H1 (cell line): Measurements from ENCODE around the gene ZNF280C. TPM values are rescaled to one million over a fixed set of nuclear protein-coding genes. Genes with fewer than 3 reads are reported as not detected.

ENCODE experiments used
- CTCF ChIA-PET: fragments of 300-600 bp; sonication (Branson Sonifier 250); formaldehyde crosslinking; loops from one replicate; lab custom pipeline; 2021; ENCODE audit not compliant: partially characterized antibody; lab: Charles Lee
- POLR2A ChIA-PET: fragments of 300-600 bp; sonication (Branson Sonifier 250); formaldehyde crosslinking; loops from one replicate; lab custom pipeline; 2021; ENCODE audit warnings: inconsistent platforms; ENCODE audit not compliant: partially characterized antibody; lab: Charles Lee
- DNase-seq, 2 experiments: peaks; one replicate each; pipeline versions ENCODE4 v3.0.0 to v3.0.0-alpha.2; 2010 to 2022; ENCODE audit warnings: low spot score in 2 of 2, low read depth in 1 of 2, mixed read lengths in 1 of 2
- FAIRE-seq: peaks from 2 replicates; lab custom pipeline; 2011; peaks lifted over from hg19 to GRCh38; lab: Jason Lieb, UNC
- H2AFZ ChIP-seq: 2 replicates; pipeline ENCODE4 v1.8.1; 2012; ENCODE audit warnings: low read length, inconsistent platforms
- H2AK5ac ChIP-seq: 2 replicates; pipeline ENCODE4 v1.6.1; 2013; ENCODE audit warnings: low read depth, low read length
- H2BK120ac ChIP-seq: replicated peaks from 2 replicates; pipeline ENCODE3; 2013; ENCODE audit warnings: low read depth, low read length, inconsistent platforms
- H2BK12ac ChIP-seq: 2 replicates; pipeline ENCODE4 v1.6.1; 2013; ENCODE audit warnings: low read depth, low read length
- H2BK15ac ChIP-seq: 2 replicates; pipeline ENCODE4 v1.6.1; 2013; ENCODE audit warnings: low read length
- H2BK20ac ChIP-seq: 2 replicates; pipeline ENCODE4 v1.6.1; 2013; ENCODE audit warnings: low read length
- H2BK5ac ChIP-seq: 2 replicates; pipeline ENCODE4 v1.6.1; 2013; ENCODE audit warnings: low read depth, low read length
- H3K14ac ChIP-seq: 2 replicates; pipeline ENCODE4 v1.6.1; 2013; ENCODE audit warnings: inconsistent platforms; ENCODE audit not compliant: insufficient read length
- H3K18ac ChIP-seq: 2 replicates; pipeline ENCODE4 v1.6.1; 2013; ENCODE audit warnings: low read length; ENCODE audit errors: extremely low read depth
- H3K23ac ChIP-seq: 2 replicates; pipeline ENCODE4 v1.6.1; 2013; ENCODE audit warnings: inconsistent platforms; ENCODE audit not compliant: insufficient read length
- H3K23me2 ChIP-seq: 2 replicates; pipeline ENCODE4 v1.6.1; 2013; ENCODE audit warnings: low read depth, low read length
- H3K27ac ChIP-seq: 2 replicates; pipeline ENCODE4 v1.6.1; 2011; ENCODE audit warnings: low read depth, low read length, inconsistent platforms
- H3K27me3 ChIP-seq, 4 experiments: replicated peaks in 1 of 4; 1 replicate in 1 of 4; 2 replicates in 3 of 4; pipeline versions ENCODE4 v1.6.1 to v1.8.1; 2011 to 2013; ENCODE audit warnings: low read length in 3 of 4, mild to moderate bottlenecking in 3 of 4, inconsistent platforms in 2 of 4, mixed read lengths in 2 of 4, moderate library complexity in 1 of 4; ENCODE audit not compliant: control insufficient read depth in 3 of 4, insufficient read depth in 3 of 4; ENCODE audit errors: extremely low read depth in 1 of 4
- H3K36me3 ChIP-seq, 4 experiments: 2 replicates each; pipeline versions ENCODE4 v1.6.1 to v1.8.1; 2011 to 2013; ENCODE audit warnings: mild to moderate bottlenecking in 4 of 4, low read length in 3 of 4, moderate library complexity in 2 of 4, control low read depth in 1 of 4, inconsistent platforms in 1 of 4; ENCODE audit not compliant: insufficient read depth in 4 of 4, control insufficient read depth in 2 of 4
- H3K4ac ChIP-seq: replicated peaks from 2 replicates; pipeline ENCODE3; 2013; ENCODE audit warnings: low read length, low read depth, mixed read lengths, inconsistent platforms; ENCODE audit not compliant: insufficient read length
- H3K4me1 ChIP-seq, 4 experiments: replicated peaks in 1 of 4; 1 replicate in 1 of 4; 2 replicates in 3 of 4; pipeline versions ENCODE4 v1.6.1 to v1.8.1; 2011 to 2013; ENCODE audit warnings: low read length in 3 of 4, inconsistent platforms in 2 of 4, mixed read lengths in 1 of 4; ENCODE audit not compliant: insufficient read depth in 4 of 4, control insufficient read depth in 3 of 4
- H3K4me2 ChIP-seq, 2 experiments: 2 replicates each; pipeline versions ENCODE4 v1.6.1 to v1.8.1; 2011 to 2013; ENCODE audit warnings: low read depth in 2 of 2, low read length in 2 of 2, control low read depth in 1 of 2, inconsistent platforms in 1 of 2, mild to moderate bottlenecking in 1 of 2; ENCODE audit not compliant: insufficient read depth in 1 of 2
- H3K4me3 ChIP-seq, 4 experiments: fragments of 200-600, 300-600 bp in 1 of 4; sonication (generic), shearing (Covaris generic), sonication (Bioruptor Twin) in 1 of 4; 2 replicates each; pipeline versions ENCODE4 v1.5.1 to v1.8.1; 2011 to 2016; ENCODE audit warnings: low read length in 4 of 4, low read depth in 3 of 4, control low read depth in 2 of 4, inconsistent platforms in 2 of 4, mild to moderate bottlenecking in 2 of 4, mixed read lengths in 1 of 4, moderate library complexity in 1 of 4; ENCODE audit not compliant: insufficient read depth in 2 of 4; ENCODE audit errors: extremely low read depth in 1 of 4
- H3K56ac ChIP-seq: replicated peaks from 2 replicates; pipeline ENCODE3; 2013; ENCODE audit warnings: low read depth, mild to moderate bottlenecking, mixed read lengths, low read length, inconsistent platforms; ENCODE audit not compliant: insufficient read length
- H3K79me1 ChIP-seq: 2 replicates; pipeline ENCODE4 v1.6.1; 2013; ENCODE audit warnings: low read depth, low read length, control low read depth
- H3K79me2 ChIP-seq, 2 experiments: 2 replicates each; pipeline versions ENCODE4 v1.6.1 to v1.8.1; 2012 to 2013; ENCODE audit warnings: low read length in 2 of 2, mild to moderate bottlenecking in 2 of 2, inconsistent platforms in 1 of 2; ENCODE audit not compliant: insufficient read depth in 2 of 2, control insufficient read depth in 1 of 2
- H3K9ac ChIP-seq, 4 experiments: replicated peaks in 1 of 4; 1 replicate in 1 of 4; 2 replicates in 3 of 4; pipeline versions ENCODE4 v1.6.1 to v1.8.1; 2011 to 2013; ENCODE audit warnings: low read depth in 3 of 4, low read length in 3 of 4, control low read depth in 2 of 4, mild to moderate bottlenecking in 2 of 4, moderate library complexity in 2 of 4, inconsistent platforms in 1 of 4; ENCODE audit errors: extremely low read depth in 1 of 4
- H3K9me3 ChIP-seq, 2 experiments: 2 replicates each; pipeline versions ENCODE4 v1.6.1 to v1.8.1; 2012 to 2013; ENCODE audit warnings: mild to moderate bottlenecking in 2 of 2, moderate library complexity in 2 of 2, control low read depth in 1 of 2, inconsistent platforms in 1 of 2, low read depth in 1 of 2, low read length in 1 of 2, mixed read lengths in 1 of 2; ENCODE audit not compliant: insufficient read depth in 2 of 2
- H4K20me1 ChIP-seq, 2 experiments: replicated peaks in 1 of 2; 2 replicates each; pipeline versions ENCODE3 to v1.8.1; 2011 to 2013; ENCODE audit warnings: inconsistent platforms in 2 of 2, low read length in 2 of 2, mild to moderate bottlenecking in 1 of 2; ENCODE audit not compliant: insufficient read depth in 2 of 2, control insufficient read depth in 1 of 2
- H4K5ac ChIP-seq: 2 replicates; pipeline ENCODE4 v1.6.1; 2013; ENCODE audit warnings: low read length, low read depth, mixed read lengths, inconsistent platforms; ENCODE audit not compliant: insufficient read length
- H4K8ac ChIP-seq: 2 replicates; pipeline ENCODE4 v1.8.0; 2013; ENCODE audit warnings: mild to moderate bottlenecking, moderate library complexity, low read length, inconsistent platforms; ENCODE audit not compliant: insufficient read depth; ENCODE audit errors: extremely low read depth
- H4K91ac ChIP-seq: replicated peaks from 2 replicates; pipeline ENCODE3; 2013; ENCODE audit warnings: low read length, mixed read lengths, inconsistent platforms; ENCODE audit not compliant: insufficient read length
- BACH1 ChIP-seq: IDR thresholded peaks from 2 replicates; pipeline ENCODE4 v1.6.1; 2012; ENCODE audit warnings: low read length, improper control_type of control experiment
- BCL11A ChIP-seq, 2 experiments: IDR thresholded peaks; one replicate each; pipeline ENCODE4 v1.6.1; 2011; ENCODE audit warnings: low read depth in 2 of 2, low read length in 2 of 2, mild to moderate bottlenecking in 2 of 2
- HDAC6 ChIP-seq: IDR thresholded peaks from one replicate; pipeline ENCODE4 v1.7.1; 2012; ENCODE audit warnings: low read depth, mild to moderate bottlenecking, inconsistent platforms, low read length, moderate library complexity
- JUND ChIP-seq: IDR thresholded peaks from 2 replicates; pipeline ENCODE4 v1.6.1; 2011; ENCODE audit warnings: mild to moderate bottlenecking, improper control_type of control experiment, low read length
- KDM4A ChIP-seq: IDR thresholded peaks from one replicate; pipeline ENCODE4 v1.7.1; 2012; ENCODE audit warnings: low read depth, mild to moderate bottlenecking, moderate library complexity, low read length, inconsistent platforms; ENCODE audit not compliant: severe bottlenecking
- SAP30 ChIP-seq: fragments of 300-600 bp; sonication (generic); IDR thresholded peaks from 2 replicates; pipeline ENCODE4 v1.7.1; 2012; ENCODE audit warnings: low read length, moderate library complexity, mild to moderate bottlenecking, inconsistent platforms; ENCODE audit not compliant: insufficient read depth, insufficient replicate concordance
- SIN3A ChIP-seq, 2 experiments: IDR thresholded peaks in 1 of 2; conservative IDR thresholded peaks in 1 of 2; 2 replicates each; pipeline ENCODE4 v1.6.1; 2011 to 2012; ENCODE audit warnings: low read length in 2 of 2, improper control_type of control experiment in 1 of 2, low read depth in 1 of 2, mild to moderate bottlenecking in 1 of 2
- SUZ12 ChIP-seq: fragments of 200-600 bp; sonication (generic); IDR thresholded peaks from 2 replicates; pipeline ENCODE4 v1.6.1; 2012; ENCODE audit warnings: mild to moderate bottlenecking, inconsistent platforms, low read length, moderate library complexity, mixed read lengths
- TCF12 ChIP-seq: IDR thresholded peaks from 2 replicates; pipeline ENCODE4 v1.6.1; 2011; ENCODE audit warnings: low read depth, mild to moderate bottlenecking, low read length
- YY1 ChIP-seq: IDR thresholded peaks from 2 replicates; pipeline ENCODE4 v1.6.1; 2011; ENCODE audit warnings: low read depth, mild to moderate bottlenecking, low read length
- ZNF274 ChIP-seq: IDR thresholded peaks from 2 replicates; pipeline ENCODE4 v1.7.0; 2012; ENCODE audit warnings: low read length, borderline replicate concordance; ENCODE audit errors: extremely low read depth
- WGBS, 2 experiments: shearing (Covaris generic) in 1 of 2; methylation state at CpG; one replicate each; pipeline versions ENCODE4 v1.1.6 to v1.1.7; 2013 to 2015; ENCODE audit warnings: low lambda C conversion rate in 2 of 2, mixed read lengths in 2 of 2, inconsistent platforms in 1 of 2, low coverage in 1 of 2, missing lambda C conversion rate in 1 of 2; ENCODE audit not compliant: insufficient replicate concordance in 2 of 2, insufficient coverage in 1 of 2, insufficient read length in 1 of 2; ENCODE audit errors: extremely low coverage in 1 of 2, missing lambda C conversion rate in 1 of 2; 5-methylcytosine and 5-hydroxymethylcytosine counted together
- polyA plus RNA-seq, 7 experiments: library from polyadenylated mRNA; depleted of rRNA in 3 of 7; stranded (reverse) in 5 of 7; unstranded in 2 of 7; fragments of >200 nt in 5 of 7; fragments of 200-250 nt in 2 of 7; gene quantifications; 1 replicate in 5 of 7; 2 replicates in 1 of 7; 4 replicates in 1 of 7; pipeline versions ENCODE4 v1.2.1 to v1.2.3, GENCODE V29; 2011 to 2013; ENCODE audit warnings: missing spikeins in 2 of 7, mixed read lengths in 2 of 7
- total RNA-seq: library from RNA; stranded (reverse); fragmentation: NEBNext Ultra II Directional; extraction: Animal tissue kit (Norgen Biotek cat#: 25700); gene quantifications from 2 replicates; pipeline ENCODE4 v1.2.1, GENCODE V29; 2021
- TF ChIP-seq, protein P1 (sequence below): IDR thresholded peaks from 2 replicates; pipeline ENCODE4 v1.6.1; 2011; ENCODE audit warnings: low read length, improper control_type of control experiment
- TF ChIP-seq, protein P2 (sequence below): IDR thresholded peaks from 2 replicates; pipeline ENCODE4 v1.6.1; 2012; ENCODE audit warnings: inconsistent platforms

The ZNF280C gene
- total and polyA plus RNA-seq, 2 of the 8 experiments (the other 6 are each of a cell fraction or from before 2014, with no cell fraction given), result 8.4 to 13.4 TPM

DNA sequence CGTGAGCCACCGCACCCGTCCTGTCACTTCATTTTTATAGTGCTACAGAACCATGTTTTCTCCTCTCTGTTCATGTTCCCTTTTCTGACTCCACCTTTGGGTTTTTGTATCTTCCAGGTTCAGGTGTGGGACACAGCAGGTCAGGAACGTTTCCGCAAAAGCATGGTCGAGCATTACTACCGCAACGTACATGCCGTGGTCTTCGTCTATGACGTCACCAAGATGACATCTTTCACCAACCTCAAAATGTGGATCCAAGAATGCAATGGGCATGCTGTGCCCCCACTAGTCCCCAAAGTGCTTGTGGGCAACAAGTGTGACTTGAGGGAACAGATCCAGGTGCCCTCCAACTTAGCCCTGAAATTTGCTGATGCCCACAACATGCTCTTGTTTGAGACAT lies 84.5 kb downstream of the ZNF280C start:
- no peak overlapping the region for H2AFZ ChIP-seq
- FAIRE-seq (no peak), DNase-seq (no peak)
- H3K4me1 ChIP-seq, result no peaks in the 10 kb centered on the region
- no peak overlapping the region for H3K18ac ChIP-seq
- no peak overlapping the region for H2BK120ac ChIP-seq
- H3K23ac ChIP-seq, result no peak overlapping the region
- no peak overlapping the region for H3K4ac ChIP-seq
- H3K23me2 ChIP-seq, result no peaks in the 10 kb centered on the region
- H2BK5ac ChIP-seq, result no peak overlapping the region
- no peak overlapping the region for H3K4me2 ChIP-seq
- ChIA-PET POLR2A (no interaction called here), CTCF (no interaction called here)
- H3K56ac ChIP-seq, result no peak overlapping the region
- no peaks in the 10 kb centered on the region for H3K27me3 ChIP-seq
- H4K20me1 ChIP-seq, result no peaks in the 10 kb centered on the region
- no peaks in the 10 kb centered on the region for H3K79me2 ChIP-seq
- no peaks in the 10 kb centered on the region for H3K9me3 ChIP-seq
- H2BK12ac ChIP-seq, result no peak overlapping the region
- no peak overlapping the region for H4K8ac ChIP-seq
- H3K14ac ChIP-seq, result no peak overlapping the region
- no peak overlapping the region for H2BK20ac ChIP-seq
- no peak overlapping the region for H3K4me3 ChIP-seq
- no peak overlapping the region for H4K5ac ChIP-seq
- H3K36me3 ChIP-seq, result no peaks in the 10 kb centered on the region
- 94% methylated on average over 11 of the region's 11 CpGs; no CpG with 5 or more reads in 1 of the 2 experiments for WGBS, 2 experiments
- no peak overlapping the region for H2AK5ac ChIP-seq
- H3K27ac ChIP-seq, result no peak overlapping the region
- H3K9ac ChIP-seq, result no peak overlapping the region
- H2BK15ac ChIP-seq, result no peak overlapping the region
- no peak overlapping the region for H4K91ac ChIP-seq
- no peaks in the 10 kb centered on the region for H3K79me1 ChIP-seq
- TF ChIP-seq HDAC6 (no peak), SUZ12 (no peak), SAP30 (no peak), YY1 (no peak), BCL11A (IDR thresholded peaks at IDR 0.05; ENCODE audit: low read depth in 2 of 2, low read length in 2 of 2) (no peak), ZNF274 (no peak), JUND (no peak), KDM4A (no peak), BACH1 (no peak), SIN3A (conservative IDR thresholded peaks at IDR 0.05 in 1 of 2, IDR thresholded peaks at IDR 0.05 in 1 of 2; ENCODE audit: low read depth in 1 of 2, low read length in 2 of 2) (no peak), TCF12 (no peak)
- TF ChIP-seq, protein P1, sequence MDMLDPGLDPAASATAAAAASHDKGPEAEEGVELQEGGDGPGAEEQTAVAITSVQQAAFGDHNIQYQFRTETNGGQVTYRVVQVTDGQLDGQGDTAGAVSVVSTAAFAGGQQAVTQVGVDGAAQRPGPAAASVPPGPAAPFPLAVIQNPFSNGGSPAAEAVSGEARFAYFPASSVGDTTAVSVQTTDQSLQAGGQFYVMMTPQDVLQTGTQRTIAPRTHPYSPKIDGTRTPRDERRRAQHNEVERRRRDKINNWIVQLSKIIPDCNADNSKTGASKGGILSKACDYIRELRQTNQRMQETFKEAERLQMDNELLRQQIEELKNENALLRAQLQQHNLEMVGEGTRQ, result no peak
- TF ChIP-seq, protein P2, sequence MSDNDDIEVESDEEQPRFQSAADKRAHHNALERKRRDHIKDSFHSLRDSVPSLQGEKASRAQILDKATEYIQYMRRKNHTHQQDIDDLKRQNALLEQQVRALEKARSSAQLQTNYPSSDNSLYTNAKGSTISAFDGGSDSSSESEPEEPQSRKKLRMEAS, result no peak
